Activated T-cell treated with anti-CD3 and anti-CD28 coated beads, Interleukin-2, amount 50 U/mL, for 24 hours (primary cell): ENCODE results near the gene SLC7A1.

ENCODE experiments used
- DNase-seq: peaks from one replicate; pipeline ENCODE4 v3.0.0-alpha.2; 2020
- H3K27ac Mint-ChIP-seq: 2 replicates; pipeline ENCODE4 v1.8.0; 2020; ENCODE audit warnings: mild to moderate bottlenecking, mixed read lengths
- H3K27me3 Mint-ChIP-seq: 2 replicates; pipeline ENCODE4 v1.8.0; 2020; ENCODE audit warnings: mixed read lengths
- H3K36me3 Mint-ChIP-seq: 2 replicates; pipeline ENCODE4 v1.8.0; 2020; ENCODE audit warnings: low read depth, mixed read lengths
- H3K4me1 Mint-ChIP-seq: 2 replicates; pipeline ENCODE4 v1.8.0; 2020; ENCODE audit warnings: low read depth, mixed read lengths
- H3K4me3 Mint-ChIP-seq: 2 replicates; pipeline ENCODE4 v1.8.0; 2020; ENCODE audit warnings: mild to moderate bottlenecking, moderate library complexity, mixed read lengths
- H3K9me3 Mint-ChIP-seq: 2 replicates; pipeline ENCODE4 v1.8.0; 2020; ENCODE audit warnings: mixed read lengths

Gene SLC7A1

DNA sequence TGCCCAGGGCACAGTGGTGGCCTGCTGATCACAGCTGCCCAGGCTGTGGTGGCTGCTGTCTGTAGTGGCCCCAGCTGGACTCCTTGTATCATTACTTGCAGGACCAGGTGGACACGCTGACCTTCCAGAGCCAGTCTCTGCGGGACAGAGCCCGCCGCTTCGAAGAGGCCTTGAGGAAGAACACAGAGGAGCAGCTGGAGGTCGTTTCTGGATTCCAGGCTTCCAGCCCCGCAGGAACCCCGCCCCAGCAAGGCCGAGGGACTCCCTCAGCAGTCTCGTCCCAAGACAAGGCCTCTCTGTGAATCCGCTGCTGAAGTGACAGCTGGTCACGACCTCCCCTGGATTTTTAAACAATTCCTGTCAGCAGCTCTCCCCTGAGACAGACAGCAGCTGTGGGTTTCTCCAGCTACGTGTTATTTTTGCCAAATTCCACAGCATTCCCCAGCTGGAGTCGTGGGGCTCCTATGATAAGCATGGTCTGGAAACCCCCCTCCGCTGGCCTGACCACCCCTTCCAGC lies 98.3 kb downstream of the SLC7A1 start:
- Mint-ChIP-seq H3K27me3 (peaks cover 45% of the 10 kb centered on the region), H3K36me3 (no peaks in the 10 kb centered on the region), H3K27ac (no peak overlapping the region), H3K4me1 (peaks cover 5% of the 10 kb centered on the region), H3K9me3 (no peaks in the 10 kb centered on the region), H3K4me3 (no peak overlapping the region)
- DNase-seq, result no peak

DNA sequence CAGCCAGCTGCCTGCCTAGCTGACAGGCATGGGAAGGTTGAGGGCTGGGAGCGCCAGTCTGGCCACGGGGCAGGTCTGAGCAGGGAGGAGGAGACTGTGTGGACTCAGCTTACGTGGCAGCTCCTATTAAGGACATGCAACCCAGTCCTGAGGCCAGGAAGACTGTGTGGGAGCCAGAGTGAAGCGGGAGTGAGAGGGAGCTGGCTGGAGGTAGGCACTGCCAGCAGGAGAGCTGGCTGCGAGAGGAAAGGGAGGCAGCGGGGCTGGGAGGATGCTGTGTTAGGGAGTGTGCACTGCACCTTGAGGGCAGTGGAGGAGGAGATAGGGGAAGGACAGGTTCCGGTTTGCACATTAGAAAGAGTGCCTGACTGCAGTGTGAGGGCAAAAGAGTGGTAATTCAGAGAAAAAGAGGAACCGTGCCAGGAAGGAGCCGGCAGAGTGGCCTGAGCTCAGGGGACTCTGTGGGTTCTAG lies 99.2 kb downstream of the SLC7A1 start:
- no peak overlapping the region for H3K4me3 Mint-ChIP-seq

DNA sequence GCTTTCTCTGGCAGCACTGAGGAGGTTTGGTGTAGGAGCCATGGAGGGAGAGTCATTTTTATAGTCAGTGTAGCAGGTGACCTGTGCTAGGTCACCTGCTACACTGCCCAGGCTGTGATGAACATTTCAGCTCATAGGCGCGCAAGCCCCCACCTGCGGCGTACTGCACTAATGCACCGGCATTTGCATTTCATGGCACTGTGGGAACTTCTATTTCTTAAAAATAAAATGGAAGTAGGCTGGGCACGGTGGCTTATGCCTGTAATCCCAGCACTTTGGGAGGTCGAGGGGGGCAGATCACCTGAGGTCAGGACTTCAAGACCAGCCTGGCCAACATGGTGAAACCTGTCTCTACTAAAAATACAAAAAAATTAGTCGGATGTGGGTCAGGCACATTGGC lies 101.0 kb downstream of the SLC7A1 start:
- Mint-ChIP-seq H3K4me3 (no peak overlapping the region), H3K9me3 (no peaks in the 10 kb centered on the region), H3K4me1 (peaks cover 5% of the 10 kb centered on the region), H3K36me3 (no peaks in the 10 kb centered on the region), H3K27ac (no peak overlapping the region), H3K27me3 (peaks cover 38% of the 10 kb centered on the region)
- no peak for DNase-seq

More for the DNA sequence above, 99.2 kb downstream of the SLC7A1 start:
- Mint-ChIP-seq H3K27ac (peak overlapping the region; percentile 24), H3K36me3 (no peaks in the 10 kb centered on the region), H3K4me1 (peaks cover 5% of the 10 kb centered on the region), H3K27me3 (peaks cover 41% of the 10 kb centered on the region), H3K9me3 (no peaks in the 10 kb centered on the region)
- DNase-seq, result no peak

DNA sequence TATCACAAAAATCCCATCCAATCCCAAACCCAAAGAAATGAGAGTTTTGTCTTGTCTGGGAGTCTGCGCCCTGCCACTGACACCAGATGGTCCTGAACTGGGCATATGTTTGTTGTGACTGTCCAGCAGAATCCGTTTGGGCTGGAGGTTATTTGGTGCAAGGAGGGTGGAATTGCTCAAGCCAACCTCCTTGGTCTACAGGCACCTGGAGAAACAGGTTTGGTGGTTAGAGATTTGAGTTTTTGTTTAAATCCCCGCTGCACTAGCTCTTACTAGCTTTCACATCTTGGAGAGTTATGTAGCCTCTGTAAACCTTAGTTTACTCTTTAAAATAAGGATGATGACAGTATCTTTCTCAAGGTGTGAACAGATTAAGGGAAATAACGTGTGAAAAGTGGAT lies 101.7 kb downstream of the SLC7A1 start:
- Mint-ChIP-seq H3K27me3 (peaks cover 39% of the 10 kb centered on the region), H3K36me3 (no peaks in the 10 kb centered on the region), H3K9me3 (no peaks in the 10 kb centered on the region), H3K4me1 (peaks cover 5% of the 10 kb centered on the region), H3K4me3 (no peak overlapping the region), H3K27ac (no peak overlapping the region)
- DNase-seq, result no peak

DNA sequence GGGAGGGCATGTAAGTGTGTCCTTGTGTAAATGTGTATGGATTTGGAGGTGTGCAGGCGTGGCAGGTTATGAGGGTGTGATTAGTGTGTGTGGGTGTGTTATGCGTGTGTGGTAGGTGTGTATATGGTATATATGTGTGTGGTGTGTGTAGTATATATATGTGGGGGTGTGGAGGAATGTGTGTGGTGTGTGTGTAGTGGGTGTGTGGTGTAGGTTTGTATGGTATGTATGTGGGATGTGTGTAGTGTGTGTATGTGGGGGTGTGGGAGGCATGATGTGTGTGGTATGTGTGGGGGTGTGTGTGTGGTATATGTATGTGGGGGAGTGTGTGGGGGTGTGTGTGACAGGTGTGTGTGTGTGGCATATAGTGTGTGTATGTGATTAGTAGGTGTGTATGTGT lies 104.2 kb downstream of the SLC7A1 start:
- no peak overlapping the region for H3K27ac Mint-ChIP-seq
- DNase-seq, result no peak
- H3K36me3 Mint-ChIP-seq, result no peaks in the 10 kb centered on the region
- no peak overlapping the region for H3K4me3 Mint-ChIP-seq
- H3K4me1 Mint-ChIP-seq, result peaks cover 2% of the 10 kb centered on the region
- H3K9me3 Mint-ChIP-seq, result no peaks in the 10 kb centered on the region
- peaks cover 33% of the 10 kb centered on the region for H3K27me3 Mint-ChIP-seq

DNA sequence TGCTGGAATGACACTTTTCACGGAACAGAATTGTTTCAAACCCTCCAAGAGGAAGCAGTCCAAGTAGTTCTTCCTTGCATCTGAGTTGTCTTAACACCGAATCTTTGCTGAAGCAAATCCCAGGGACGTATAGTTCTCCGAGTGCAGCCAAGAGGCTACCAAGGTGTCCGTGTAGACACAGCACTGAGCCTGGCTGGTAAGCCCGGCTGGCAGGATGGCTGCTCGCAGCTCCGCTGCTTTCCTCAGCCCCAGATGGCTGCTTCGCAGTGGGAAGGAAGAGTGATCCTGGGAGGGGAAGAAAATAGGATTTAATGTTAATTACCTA lies 105.0 kb downstream of the SLC7A1 start:
- H3K27me3 Mint-ChIP-seq, result peaks cover 29% of the 10 kb centered on the region
- no peaks in the 10 kb centered on the region for H3K4me1 Mint-ChIP-seq
- no peak overlapping the region for H3K4me3 Mint-ChIP-seq
- DNase-seq, result no peak
- no peak overlapping the region for H3K27ac Mint-ChIP-seq
- no peaks in the 10 kb centered on the region for H3K9me3 Mint-ChIP-seq
- no peaks in the 10 kb centered on the region for H3K36me3 Mint-ChIP-seq

DNA sequence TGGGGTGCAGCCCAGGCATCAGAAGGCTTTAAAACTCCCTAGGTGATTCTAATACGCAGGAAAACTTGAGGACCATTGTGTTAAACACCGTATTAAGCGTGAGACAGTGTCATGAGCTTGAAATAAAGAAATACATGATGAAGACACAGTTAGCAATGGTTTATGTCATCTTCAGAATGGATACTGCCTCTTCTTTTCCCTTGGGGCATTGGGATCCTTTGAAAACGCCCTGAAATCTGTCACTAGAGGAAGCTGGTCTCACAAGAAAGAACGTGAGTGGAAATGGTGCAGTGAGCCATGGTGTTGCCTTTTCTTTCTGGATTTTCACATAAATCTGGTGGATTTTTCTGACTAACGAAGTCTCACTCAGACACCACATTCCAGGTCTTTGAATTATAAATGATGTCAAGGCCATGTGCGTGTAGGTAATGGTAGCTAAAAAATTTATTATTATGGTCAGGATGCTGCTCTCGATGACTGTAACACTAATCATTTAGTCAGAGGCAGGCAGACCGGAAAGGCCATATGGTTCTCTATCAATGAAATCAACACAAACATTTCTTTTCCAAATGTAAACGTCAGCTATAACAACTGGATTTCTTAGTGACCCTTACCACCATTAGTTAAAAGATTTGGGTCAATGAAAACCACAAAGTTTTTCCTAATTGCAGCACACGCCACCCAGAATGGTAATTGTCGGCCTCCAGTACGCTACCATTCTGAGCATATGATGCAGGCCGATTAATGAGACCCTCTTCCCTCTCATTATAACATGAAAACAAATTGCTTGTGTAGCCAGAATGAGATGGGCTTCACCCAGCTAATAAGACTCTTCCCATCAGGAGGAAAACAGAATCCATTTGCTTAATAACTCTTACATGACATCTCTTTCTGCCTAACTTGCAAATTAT lies 105.6 kb downstream of the SLC7A1 start:
- Mint-ChIP-seq H3K4me1 (no peaks in the 10 kb centered on the region), H3K36me3 (no peaks in the 10 kb centered on the region), H3K4me3 (no peak overlapping the region), H3K27me3 (peaks cover 29% of the 10 kb centered on the region), H3K9me3 (no peaks in the 10 kb centered on the region), H3K27ac (no peak overlapping the region)
- DNase-seq, result no peak

DNA sequence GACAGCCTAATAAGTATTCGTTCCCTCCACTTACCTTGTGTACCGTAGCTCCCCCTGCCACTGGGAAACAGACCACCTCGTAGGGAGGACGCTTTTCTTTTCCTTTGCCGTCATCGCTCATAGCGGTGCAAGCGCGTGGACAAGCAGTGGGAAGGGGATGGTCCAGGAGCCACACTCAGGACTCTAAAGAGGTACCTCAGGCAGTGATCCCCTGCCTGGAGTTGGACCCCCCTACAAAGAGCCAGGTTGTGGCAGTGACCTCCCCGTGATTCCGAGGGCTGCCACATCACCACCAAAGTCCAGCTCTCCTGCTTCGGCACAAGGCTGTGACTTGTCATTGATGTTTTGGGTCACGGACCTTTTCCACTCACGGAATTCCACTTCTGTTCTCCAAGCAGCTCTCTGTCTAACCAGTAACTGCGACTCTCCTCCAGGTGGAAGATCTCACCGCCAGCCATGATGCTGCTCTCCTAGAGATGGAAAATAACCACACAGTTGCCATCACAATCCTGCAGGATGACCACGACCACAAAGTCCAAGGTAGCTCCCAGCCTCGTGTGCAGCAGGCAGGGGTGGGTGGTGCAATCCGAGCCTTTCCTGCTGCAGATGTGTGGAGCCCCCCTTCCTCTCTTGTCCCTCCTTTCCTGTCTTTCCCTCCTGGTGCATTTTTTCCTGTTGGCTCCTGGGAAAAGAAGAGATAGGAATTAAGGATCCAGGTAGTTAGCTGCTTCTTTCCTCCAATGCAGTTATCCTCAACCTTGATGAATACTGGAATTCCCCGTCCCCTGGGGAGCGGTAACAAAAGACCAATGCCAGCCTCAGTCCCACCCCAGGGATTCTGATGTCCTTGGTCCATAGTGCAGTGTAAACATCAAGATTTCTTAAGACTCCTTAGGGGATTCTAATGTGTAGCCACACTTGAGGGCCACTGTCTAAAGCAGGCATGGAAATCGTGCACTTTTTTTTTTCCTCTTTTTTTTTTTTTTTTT lies 107.7 kb downstream of the SLC7A1 start:
- Mint-ChIP-seq H3K36me3 (no peaks in the 10 kb centered on the region), H3K27ac (no peak overlapping the region), H3K4me1 (no peaks in the 10 kb centered on the region), H3K9me3 (no peaks in the 10 kb centered on the region), H3K4me3 (no peak overlapping the region), H3K27me3 (peaks cover 17% of the 10 kb centered on the region)
- no peak for DNase-seq

DNA sequence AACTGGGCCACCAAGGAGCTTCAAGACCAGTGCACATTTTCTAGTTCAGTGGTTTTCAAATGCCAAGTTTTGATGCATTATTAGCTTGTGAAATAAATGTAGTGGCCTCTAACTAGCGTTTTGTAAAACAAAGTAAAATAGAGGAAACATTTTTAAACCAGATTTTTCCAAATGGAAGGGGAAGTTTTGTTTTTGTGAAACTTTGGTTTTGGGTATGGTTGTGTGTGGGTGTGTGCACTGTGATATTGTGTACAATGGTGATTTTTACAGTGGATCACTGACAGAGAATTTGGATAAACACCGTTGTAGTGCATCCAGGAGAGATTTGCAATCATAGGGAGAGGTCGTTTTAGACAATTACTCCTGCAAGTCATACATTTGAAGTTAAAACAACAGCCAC lies 108.9 kb downstream of the SLC7A1 start:
- H3K4me3 Mint-ChIP-seq, result no peak overlapping the region
- H3K4me1 Mint-ChIP-seq, result no peaks in the 10 kb centered on the region
- peaks cover 17% of the 10 kb centered on the region for H3K27me3 Mint-ChIP-seq
- no peak overlapping the region for H3K27ac Mint-ChIP-seq
- no peaks in the 10 kb centered on the region for H3K9me3 Mint-ChIP-seq
- H3K36me3 Mint-ChIP-seq, result no peaks in the 10 kb centered on the region
- DNase-seq, result no peak

DNA sequence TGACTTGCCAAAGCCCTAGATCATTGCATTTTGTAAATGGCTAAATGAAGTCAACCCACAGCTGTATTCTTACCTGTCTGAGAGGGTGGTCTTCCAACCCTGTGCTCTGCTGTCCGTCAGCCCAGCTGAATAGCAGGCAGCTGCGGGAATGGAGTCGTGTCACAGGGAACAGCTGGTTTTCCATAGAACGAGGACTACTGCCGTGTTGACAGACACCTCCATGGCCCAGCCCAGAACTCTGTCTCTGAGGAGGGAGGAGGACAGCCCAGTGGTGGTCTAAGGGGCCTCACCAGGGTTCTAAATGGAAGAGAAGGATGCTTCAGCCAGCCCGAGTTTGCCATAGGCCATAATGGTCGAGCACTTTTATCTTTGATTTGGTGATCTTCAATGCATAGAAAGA lies 110.7 kb downstream of the SLC7A1 start:
- Mint-ChIP-seq H3K4me1 (no peaks in the 10 kb centered on the region), H3K36me3 (no peaks in the 10 kb centered on the region), H3K27ac (no peak overlapping the region), H3K4me3 (no peak overlapping the region), H3K27me3 (peaks cover 17% of the 10 kb centered on the region), H3K9me3 (no peaks in the 10 kb centered on the region)
- DNase-seq, result no peak

DNA sequence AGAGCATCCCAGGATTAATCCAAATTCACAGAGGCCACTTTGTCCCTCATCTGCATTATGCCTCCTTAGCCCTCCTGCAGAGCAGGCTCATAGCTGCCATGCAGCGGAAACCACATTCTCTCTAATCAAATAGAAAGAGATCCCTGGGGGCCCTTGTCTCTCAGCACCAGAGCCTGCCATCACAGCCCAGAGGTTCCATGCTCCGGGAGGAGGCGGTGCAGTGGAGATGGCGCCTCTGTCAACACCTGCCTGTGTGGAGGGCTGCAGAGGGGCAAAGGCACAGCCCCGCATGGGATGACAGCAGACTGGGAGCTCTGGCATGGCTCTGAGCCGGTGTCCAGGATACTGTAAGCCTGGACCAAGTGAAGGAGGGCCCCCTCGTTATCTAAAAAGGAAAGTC lies 111.3 kb downstream of the SLC7A1 start:
- H3K9me3 Mint-ChIP-seq, result no peaks in the 10 kb centered on the region
- peaks cover 17% of the 10 kb centered on the region for H3K27me3 Mint-ChIP-seq
- no peak overlapping the region for H3K4me3 Mint-ChIP-seq
- no peaks in the 10 kb centered on the region for H3K36me3 Mint-ChIP-seq
- DNase-seq, result no peak
- H3K27ac Mint-ChIP-seq, result no peak overlapping the region
- H3K4me1 Mint-ChIP-seq, result no peaks in the 10 kb centered on the region

DNA sequence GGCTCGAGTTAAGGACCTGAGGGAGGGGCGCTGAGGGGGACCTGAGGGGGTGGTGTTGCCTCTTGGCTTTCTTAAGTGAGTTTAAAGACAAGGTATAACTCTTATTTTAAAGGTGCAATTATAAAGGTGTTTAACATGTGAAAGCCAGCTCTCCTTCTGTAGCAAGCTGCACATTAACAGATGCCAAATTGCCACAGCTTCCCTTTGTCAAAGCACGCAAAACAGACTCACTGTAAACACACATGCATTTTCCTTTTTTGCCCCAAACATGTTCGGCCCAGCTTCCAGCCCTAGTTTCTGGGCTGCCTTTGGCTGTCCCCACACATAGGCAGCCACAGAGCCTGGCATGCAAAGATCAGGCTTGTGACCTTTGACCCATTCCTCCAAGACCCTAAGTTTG lies 111.9 kb downstream of the SLC7A1 start:
- no peak for DNase-seq
- H3K4me3 Mint-ChIP-seq, result no peak overlapping the region
- H3K9me3 Mint-ChIP-seq, result no peaks in the 10 kb centered on the region
- peaks cover 15% of the 10 kb centered on the region for H3K27me3 Mint-ChIP-seq
- H3K27ac Mint-ChIP-seq, result no peak overlapping the region
- no peaks in the 10 kb centered on the region for H3K4me1 Mint-ChIP-seq
- no peaks in the 10 kb centered on the region for H3K36me3 Mint-ChIP-seq

DNA sequence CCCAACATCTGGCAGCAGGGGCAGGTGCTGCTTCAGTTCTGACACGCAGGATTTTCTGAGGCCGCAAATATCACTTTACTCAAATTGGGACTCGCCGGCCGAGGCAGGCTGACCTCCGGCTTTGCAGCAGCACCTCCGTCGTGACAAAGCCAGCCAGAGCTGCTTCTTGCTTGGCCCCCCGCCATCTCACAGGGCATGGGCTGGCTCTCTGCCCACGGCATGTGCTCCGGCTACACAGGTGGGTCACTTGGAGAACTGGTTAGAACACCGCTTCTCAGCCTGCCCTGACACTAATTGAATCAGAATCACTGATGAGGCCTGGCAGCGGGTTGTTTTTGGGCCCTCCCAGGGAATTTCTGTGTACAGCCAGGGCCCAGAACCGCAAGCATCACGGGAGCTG lies 112.3 kb downstream of the SLC7A1 start:
- no peaks in the 10 kb centered on the region for H3K36me3 Mint-ChIP-seq
- no peak overlapping the region for H3K27ac Mint-ChIP-seq
- H3K27me3 Mint-ChIP-seq, result peaks cover 16% of the 10 kb centered on the region
- no peak for DNase-seq
- H3K9me3 Mint-ChIP-seq, result no peaks in the 10 kb centered on the region
- H3K4me1 Mint-ChIP-seq, result no peaks in the 10 kb centered on the region
- H3K4me3 Mint-ChIP-seq, result no peak overlapping the region

DNA sequence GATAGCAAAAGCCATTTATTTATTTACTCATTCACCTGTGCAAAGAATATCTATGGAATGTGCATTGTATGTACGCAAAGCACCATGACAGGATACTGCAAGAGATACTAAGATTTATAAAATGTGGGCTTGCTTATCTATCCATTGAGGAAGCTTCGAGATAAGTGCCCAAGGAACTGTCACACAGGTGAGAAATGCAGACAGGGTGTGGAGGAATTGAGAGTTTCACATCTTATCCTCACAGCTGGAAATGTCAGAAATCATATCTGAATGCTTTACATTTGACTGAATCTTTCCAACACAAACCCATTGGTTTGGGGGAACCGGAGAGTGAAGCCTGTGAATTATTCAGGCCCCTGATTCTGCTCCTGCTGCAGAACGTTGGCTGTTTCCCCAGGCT lies 113.0 kb downstream of the SLC7A1 start:
- Mint-ChIP-seq H3K36me3 (no peaks in the 10 kb centered on the region), H3K27me3 (peaks cover 9% of the 10 kb centered on the region), H3K4me3 (no peak overlapping the region), H3K9me3 (no peaks in the 10 kb centered on the region), H3K27ac (no peak overlapping the region), H3K4me1 (no peaks in the 10 kb centered on the region)
- no peak for DNase-seq
